HCT116 (cell line): ENCODE results near the gene TBRG4. TPM values are rescaled to one million over a fixed set of nuclear protein-coding genes. Genes with fewer than 3 reads are reported as not detected.
"Not testable (repeated sequence)": the region's sequence is repeated elsewhere in the genome, so short reads cannot be mapped to it uniquely, and the experiment has no call there.

Source experiments
- ATAC-seq: fragments of 200-7000 bp; cut with Tn5 transposase; 2 replicates; pipeline ENCODE4 v1.9.1; 2020; ENCODE audit warnings: mild to moderate bottlenecking, moderate library complexity
- BruUV-seq: library from RNA; stranded (reverse); fragments of 400-500 nt; replicated peaks from 2 replicates; lab custom pipeline; 2021; lab: Mats Ljungman, UMichigan
- CTCF ChIA-PET: fragments of 300-600 bp; sonication (Branson Sonifier 250); formaldehyde crosslinking; loops from one replicate; lab custom pipeline; 2021; ENCODE audit warnings: antibody characterized with exemption; lab: Charles Lee
- POLR2A ChIA-PET: fragments of 300-600, 350-600 bp; sonication (Branson Sonifier 250); formaldehyde crosslinking; loops from one replicate; lab custom pipeline; 2021; ENCODE audit warnings: antibody characterized with exemption; lab: Charles Lee
- RAD21 ChIA-PET, 2 experiments: fragments of 300-600 bp; sonication (Branson Sonifier 250); formaldehyde crosslinking; loops; one replicate each; lab custom pipeline; 2023; ENCODE audit warnings: low total read pairs in 2 of 2; ENCODE audit not compliant: uncharacterized antibody in 2 of 2, unreplicated experiment in 2 of 2, low non-redundant PET in 1 of 2; lab: Charles Lee
- DNase-seq: peaks from one replicate; pipeline ENCODE4 v3.0.0-alpha.2; 2010; ENCODE audit warnings: low read depth, low spot score
- H2AFZ ChIP-seq: fragments of 200-600 bp; shearing (Covaris generic), sonication (generic); 2 replicates; pipeline ENCODE4 v1.6.1; 2017; ENCODE audit warnings: low read depth, mixed run types, mixed read lengths, antibody characterized with exemption, low read length; ENCODE audit not compliant: poor library complexity, severe bottlenecking
- H3K27ac ChIP-seq: 2 replicates; pipeline ENCODE4 v1.5.1; 2012; ENCODE audit warnings: low read depth, low read length
- H3K27me3 ChIP-seq: fragments of 200-600 bp; sonication (generic); 2 replicates; pipeline ENCODE4 v1.6.1; 2016; ENCODE audit warnings: mixed run types, low read length, mixed read lengths; ENCODE audit not compliant: insufficient read depth
- H3K36me3 ChIP-seq, 2 experiments: fragments of 200-500 bp in 1 of 2; fragments of 200-600 bp in 1 of 2; sonication (Bioruptor generic) in 1 of 2; sonication (generic) in 1 of 2; 2 replicates each; pipeline versions ENCODE4 v1.5.1 to v1.6.1; 2014 to 2016; ENCODE audit warnings: low read length in 2 of 2, inconsistent platforms in 1 of 2, mixed read lengths in 1 of 2, mixed run types in 1 of 2; ENCODE audit not compliant: insufficient read depth in 2 of 2, control insufficient read depth in 1 of 2
- H3K4me1 ChIP-seq, 2 experiments: fragments of 200-600 bp in 1 of 2; sonication (generic) in 1 of 2; 2 replicates each; pipeline versions ENCODE4 v1.5.1 to v1.6.1; 2012 to 2017; ENCODE audit warnings: low read length in 2 of 2, inconsistent platforms in 1 of 2, mild to moderate bottlenecking in 1 of 2, mixed read lengths in 1 of 2, mixed run types in 1 of 2, moderate library complexity in 1 of 2; ENCODE audit not compliant: insufficient read depth in 2 of 2, control insufficient read depth in 1 of 2
- H3K4me2 ChIP-seq: fragments of 200-600 bp; sonication (generic); 2 replicates; pipeline ENCODE4 v1.6.1; 2017; ENCODE audit warnings: mixed run types, low read length, mixed read lengths
- H3K4me3 ChIP-seq, 2 experiments: fragments of 200-600 bp in 1 of 2; sonication (generic) in 1 of 2; replicated peaks in 1 of 2; 2 replicates each; pipeline ENCODE4 v1.5.1; 2011 to 2016; ENCODE audit warnings: low read length in 2 of 2, control low read depth in 1 of 2, low read depth in 1 of 2, mild to moderate bottlenecking in 1 of 2, mixed read lengths in 1 of 2, mixed run types in 1 of 2
- H3K79me2 ChIP-seq: fragments of 200-600 bp; sonication (generic); 2 replicates; pipeline ENCODE4 v1.6.1; 2017; ENCODE audit warnings: mild to moderate bottlenecking, mixed run types, low read length, moderate library complexity, mixed read lengths; ENCODE audit not compliant: insufficient read depth
- H3K9ac ChIP-seq: fragments of 200-600 bp; sonication (generic); 2 replicates; pipeline ENCODE4 v1.6.1; 2016; ENCODE audit warnings: low read length, mixed read lengths
- H3K9me2 ChIP-seq: fragments of 200-600 bp; sonication (generic), shearing (Covaris generic); 2 replicates; pipeline ENCODE4 v1.6.1; 2017; ENCODE audit warnings: mixed run types, mild to moderate bottlenecking, moderate library complexity; ENCODE audit not compliant: insufficient read depth
- H3K9me3 ChIP-seq, 2 experiments: fragments of 200-500 bp in 1 of 2; fragments of 200-600 bp in 1 of 2; sonication (Bioruptor generic) in 1 of 2; sonication (generic) in 1 of 2; 2 replicates each; pipeline ENCODE4 v1.6.1; 2014 to 2017; ENCODE audit warnings: low read length in 2 of 2, mixed read lengths in 2 of 2, inconsistent platforms in 1 of 2, low read depth in 1 of 2, mild to moderate bottlenecking in 1 of 2, mixed run types in 1 of 2, moderate library complexity in 1 of 2; ENCODE audit not compliant: control insufficient read depth in 1 of 2, insufficient read depth in 1 of 2
- H4K20me1 ChIP-seq: fragments of 200-600 bp; sonication (generic), shearing (Covaris generic); 2 replicates; pipeline ENCODE4 v1.6.1; 2017; ENCODE audit warnings: mixed run types, mild to moderate bottlenecking, moderate library complexity; ENCODE audit not compliant: insufficient read depth
- CBX3 ChIP-seq: IDR thresholded peaks from 2 replicates; pipeline ENCODE4 v1.6.1; 2012; ENCODE audit warnings: low read depth
- CEBPB ChIP-seq: IDR thresholded peaks from 2 replicates; pipeline ENCODE4 v1.6.1; 2012; ENCODE audit warnings: low read depth
- EGR1 ChIP-seq: IDR thresholded peaks from 2 replicates; pipeline ENCODE4 v1.6.1; 2012; ENCODE audit warnings: low read depth
- EZH2 ChIP-seq: fragments of 200-600 bp; sonication (generic); IDR thresholded peaks from 2 replicates; pipeline ENCODE4 v1.6.1; 2017; ENCODE audit warnings: antibody characterized with exemption, mixed run types
- EZH2phosphoT487 ChIP-seq: fragments of 200-600 bp; IDR thresholded peaks from 2 replicates; pipeline ENCODE4 v1.6.1; 2018; ENCODE audit warnings: antibody characterized with exemption, borderline replicate concordance
- FOSL1 ChIP-seq: IDR thresholded peaks from 2 replicates; pipeline ENCODE4 v1.6.1; 2012; ENCODE audit warnings: low read depth
- JUND ChIP-seq: IDR thresholded peaks from 2 replicates; pipeline ENCODE4 v1.6.1; 2012
- RAD21 ChIP-seq: IDR thresholded peaks from 2 replicates; pipeline ENCODE4 v1.6.1; 2012; ENCODE audit warnings: low read depth, mild to moderate bottlenecking
- SIN3A ChIP-seq: IDR thresholded peaks from 2 replicates; pipeline ENCODE4 v1.6.1; 2012; ENCODE audit warnings: low read depth
- SP1 ChIP-seq: IDR thresholded peaks from 2 replicates; pipeline ENCODE4 v1.6.1; 2012; ENCODE audit warnings: low read depth
- SRF ChIP-seq: IDR thresholded peaks from 2 replicates; pipeline ENCODE4 v1.6.1; 2012; ENCODE audit warnings: low read depth
- TCF7L2 ChIP-seq: IDR thresholded peaks from 2 replicates; pipeline ENCODE4 v1.7.0; 2011; ENCODE audit warnings: borderline replicate concordance, inconsistent platforms; ENCODE audit not compliant: insufficient read depth, insufficient read length; ENCODE audit errors: extremely low read depth
- YY1 ChIP-seq: IDR thresholded peaks from 2 replicates; pipeline ENCODE4 v1.6.1; 2011; ENCODE audit warnings: low read length, low read depth, moderate library complexity, mild to moderate bottlenecking; ENCODE audit not compliant: insufficient replicate concordance; ENCODE audit errors: extremely low read depth
- intact Hi-C: fragments of 100-400 bp; cut with micrococcal nuclease; formaldehyde crosslinking; loops from 2 replicates; pipeline ENCODE4 v1.10.0; 2022
- total RNA-seq: library from RNA; stranded (reverse); gene quantifications from one replicate; pipeline ENCODE4 v1.2.1, GENCODE V29; 2021; ENCODE audit not compliant: unreplicated experiment
- TF ChIP-seq, protein P1 (sequence below): IDR thresholded peaks from 2 replicates; pipeline ENCODE4 v1.6.1; 2012

The TBRG4 gene
- total RNA-seq, 1 experiment from 2014 or later = 136 TPM

DNA sequence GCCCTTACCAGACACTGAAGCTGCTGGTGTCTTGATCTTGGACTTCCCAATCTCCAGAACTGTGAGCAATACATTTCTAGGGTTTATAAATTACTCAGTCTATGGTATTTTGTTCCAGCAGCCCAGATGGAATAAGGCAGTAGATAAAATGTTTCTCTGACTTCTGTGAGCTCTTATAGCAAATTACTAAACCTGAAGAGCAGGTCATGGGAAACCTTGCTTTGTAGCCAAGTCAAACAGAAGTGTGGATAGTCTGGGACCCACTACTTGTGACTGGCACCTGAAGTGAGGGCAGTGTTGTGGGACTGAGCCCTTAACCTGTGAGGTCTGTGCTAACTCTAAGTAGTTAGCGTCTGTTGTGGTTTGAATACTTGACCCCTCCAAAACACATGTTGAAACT, 4.6 kb upstream of the TBRG4 start:
- no peak for ATAC-seq
- intact Hi-C loops = no loop called here
- DNase-seq = no peak
- Histone ChIP-seq H3K9ac (no peak overlapping the region), H3K4me2 (no peak overlapping the region), H3K4me1 (peaks cover 6 to 8% of the 10 kb centered on the region in 2 experiments; a peak in 3 of 4 replicates), H3K9me3 (no peaks in the 10 kb centered on the region), H3K27me3 (no peaks in the 10 kb centered on the region), H3K9me2 (no peaks in the 10 kb centered on the region), H3K36me3 (no peaks in the 10 kb centered on the region), H3K4me3 (no peak overlapping the region), H4K20me1 (no peaks in the 10 kb centered on the region), H2AFZ (no peak overlapping the region), H3K79me2 (peaks cover 5% of the 10 kb centered on the region), H3K27ac (no peak overlapping the region)
- TF ChIP-seq SRF (no peak), EZH2 (no peak), EGR1 (no peak), TCF7L2 (no peak), RAD21 (no peak), FOSL1 (no peak), SP1 (no peak), CEBPB (no peak), YY1 (no peak), CBX3 (no peak), JUND (no peak)
- TF ChIP-seq, protein P1, sequence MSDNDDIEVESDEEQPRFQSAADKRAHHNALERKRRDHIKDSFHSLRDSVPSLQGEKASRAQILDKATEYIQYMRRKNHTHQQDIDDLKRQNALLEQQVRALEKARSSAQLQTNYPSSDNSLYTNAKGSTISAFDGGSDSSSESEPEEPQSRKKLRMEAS = no peak
- BruUV-seq = no TSS peak
- ChIA-PET CTCF (interaction anchor here (1.3 kb wide), 1 partner anchor 20 kb away, joined by 4 read pairs; no protein-coding TSS in a partner anchor), RAD21 (no interaction called here), POLR2A (no interaction called here)

DNA sequence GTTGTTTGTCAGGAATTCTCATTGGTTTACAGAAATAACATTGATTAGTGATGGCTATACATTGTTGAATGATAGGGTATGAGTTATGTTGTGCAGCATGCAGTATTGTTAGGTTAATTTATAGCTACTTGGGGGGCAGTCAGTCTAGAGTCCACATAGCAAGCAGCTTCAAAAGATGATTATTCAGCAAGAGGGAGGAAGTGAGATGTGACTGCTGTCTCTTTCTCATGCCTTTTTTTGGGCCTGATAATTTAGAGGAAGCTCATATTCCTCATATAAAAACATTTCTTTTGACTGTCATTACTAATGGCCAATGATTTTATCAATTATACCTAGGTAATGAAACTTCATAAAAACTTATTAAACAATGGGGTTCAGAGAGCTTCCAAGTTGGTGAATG, 3.4 kb upstream of the TBRG4 start:
- Histone ChIP-seq H3K9me3 (no peaks in the 10 kb centered on the region), H3K79me2 (peaks cover 16% of the 10 kb centered on the region), H3K36me3 (no peaks in the 10 kb centered on the region), H3K9me2 (no peaks in the 10 kb centered on the region), H3K27me3 (no peaks in the 10 kb centered on the region), H2AFZ (no peak overlapping the region), H3K4me1 (peaks cover 10 to 11% of the 10 kb centered on the region in 2 experiments), H3K9ac (no peak overlapping the region), H3K27ac (no peak overlapping the region), H4K20me1 (no peaks in the 10 kb centered on the region), H3K4me2 (no peak overlapping the region), H3K4me3 (no peak overlapping the region)
- ATAC-seq (no peak), DNase-seq (no peak)
- ChIA-PET RAD21 (no interaction called here), POLR2A (no interaction called here), CTCF (interaction anchor here (1.2 kb wide), 1 partner anchor 141 kb away, joined by 3 read pairs; no protein-coding TSS in a partner anchor)
- TF ChIP-seq RAD21 = no peak
- TF ChIP-seq, protein P1 = no peak
- TF ChIP-seq SIN3A = no peak
- TF ChIP-seq CEBPB = no peak
- TF ChIP-seq JUND = no peak
- TF ChIP-seq CBX3 = no peak
- no peak for TF ChIP-seq EZH2phosphoT487
- intact Hi-C loops = loop anchor here (5.0 kb wide), 1 partner anchor 128 kb away; no protein-coding TSS in a partner anchor
- no TSS peak for BruUV-seq

DNA sequence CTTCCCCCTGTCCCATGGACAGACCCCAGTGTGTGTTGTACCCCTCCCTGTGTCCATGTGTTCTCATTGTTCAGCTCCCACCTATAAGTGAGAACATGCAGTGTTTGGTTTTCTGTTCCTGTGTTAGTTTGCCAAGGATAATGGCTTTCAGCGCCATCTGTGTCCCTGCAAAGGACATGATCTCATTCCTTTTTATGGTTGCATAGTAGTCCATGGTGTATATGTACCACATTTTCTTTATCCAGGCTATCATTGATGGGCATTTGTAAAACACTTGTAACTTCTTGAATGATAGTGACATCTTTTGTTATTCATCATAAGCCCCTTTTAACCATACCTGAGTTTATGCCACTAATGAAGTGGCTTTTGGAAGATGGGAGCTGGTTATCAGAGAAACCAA, 2.8 kb upstream of the TBRG4 start:
- H3K9me2 ChIP-seq, H3K27ac ChIP-seq, BruUV-seq, H3K36me3 ChIP-seq, POLR2A ChIA-PET, DNase-seq, RAD21 ChIA-PET, H3K4me2 ChIP-seq, H3K4me3 ChIP-seq, H2AFZ ChIP-seq, H3K27me3 ChIP-seq, H4K20me1 ChIP-seq, H3K9me3 ChIP-seq, H3K9ac ChIP-seq, ATAC-seq: not testable (repeated sequence)
- H3K79me2 ChIP-seq = peaks cover 23% of the 10 kb centered on the region
- H3K4me1 ChIP-seq = peaks cover 11 to 13% of the 10 kb centered on the region in 2 experiments
- intact Hi-C loops = loop anchor here (5.0 kb wide), 1 partner anchor 127 kb away; no protein-coding TSS in a partner anchor
- CTCF ChIA-PET = interaction anchor here (1.2 kb wide), 1 partner anchor 141 kb away, joined by 3 read pairs; no protein-coding TSS in a partner anchor
